Ishikawa (cell line): Measurements from ENCODE around the gene GPNMB.

ENCODE experiments used
- CREB1 ChIP-seq: IDR thresholded peaks from 2 replicates; pipeline ENCODE4 v1.6.1; 2012; ENCODE audit warnings: low read depth
- EGR1 ChIP-seq: IDR thresholded peaks from 2 replicates; pipeline ENCODE4 v1.6.1; 2012
- EP300 ChIP-seq: IDR thresholded peaks from 2 replicates; pipeline ENCODE4 v1.6.1; 2012; ENCODE audit warnings: borderline replicate concordance
- FOXM1 ChIP-seq: IDR thresholded peaks from 2 replicates; pipeline ENCODE4 v1.6.1; 2012; ENCODE audit warnings: low read depth, borderline replicate concordance
- NFIC ChIP-seq: IDR thresholded peaks from 2 replicates; pipeline ENCODE4 v1.6.1; 2012
- RAD21 ChIP-seq: IDR thresholded peaks from 2 replicates; pipeline ENCODE4 v1.6.1; 2012; ENCODE audit warnings: low read depth
- TAF1 ChIP-seq: IDR thresholded peaks from 2 replicates; pipeline ENCODE4 v1.6.1; 2012; ENCODE audit warnings: low read depth, mild to moderate bottlenecking
- TCF12 ChIP-seq: IDR thresholded peaks from 2 replicates; pipeline ENCODE4 v1.6.1; 2012; ENCODE audit warnings: low read depth
- TEAD4 ChIP-seq: IDR thresholded peaks from 2 replicates; pipeline ENCODE4 v1.6.1; 2012
- YY1 ChIP-seq: IDR thresholded peaks from 2 replicates; pipeline ENCODE4 v1.6.1; 2012; ENCODE audit warnings: low read depth
- ZBTB7A ChIP-seq: IDR thresholded peaks from 2 replicates; pipeline ENCODE4 v1.6.1; 2012; ENCODE audit warnings: low read depth
- TF ChIP-seq, protein P1 (sequence below): IDR thresholded peaks from 2 replicates; pipeline ENCODE4 v1.6.1; 2012
- TF ChIP-seq, protein P2 (sequence below): IDR thresholded peaks from 2 replicates; pipeline ENCODE4 v1.6.1; 2012; ENCODE audit warnings: low read depth, mild to moderate bottlenecking

DNA sequence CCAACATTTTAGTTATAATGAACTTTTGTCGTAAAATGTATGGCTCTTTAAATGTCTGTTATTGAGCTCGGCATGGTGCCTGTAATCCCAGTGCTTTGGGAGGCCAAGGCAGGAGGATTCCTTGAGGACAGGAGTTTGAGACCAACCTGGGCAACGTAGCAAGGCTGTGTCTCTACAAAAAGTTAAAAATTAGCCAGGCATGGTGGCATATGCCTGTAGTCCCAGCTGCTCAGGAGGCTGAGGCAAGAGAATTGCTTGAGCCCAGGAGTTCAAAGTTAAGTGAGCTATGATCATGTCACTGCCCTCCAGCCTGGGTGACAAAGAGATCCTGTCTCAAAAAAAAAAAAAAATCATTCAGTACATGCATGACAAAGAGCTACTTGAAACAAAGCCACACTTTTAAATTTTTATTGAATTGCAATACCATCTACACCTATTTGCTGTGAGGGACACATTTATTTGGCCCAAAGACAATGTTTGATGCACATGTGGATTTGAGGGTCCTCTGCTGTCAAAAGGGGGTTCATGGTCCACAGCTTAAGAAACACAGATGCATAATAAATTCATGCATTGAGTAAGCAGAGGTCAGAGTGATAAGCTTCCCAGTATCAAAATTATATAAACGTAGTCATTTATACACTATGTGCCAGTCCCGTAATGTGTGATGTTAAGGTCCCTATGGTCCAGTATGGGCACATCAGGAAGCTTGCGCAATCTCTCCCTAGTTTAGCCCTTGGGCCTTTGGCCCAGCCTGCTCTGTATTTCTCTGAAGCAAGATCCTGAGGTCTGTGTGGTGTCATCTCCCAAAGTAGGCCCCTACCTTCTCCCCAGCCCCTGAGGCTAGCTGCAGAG, 48.2 kb downstream of the GPNMB start:
- TF ChIP-seq TAF1 (no peak), EP300 (no peak), YY1 (no peak), ZBTB7A (no peak), CREB1 (no peak), RAD21 (no peak), NFIC (no peak), TEAD4 (no peak), FOXM1 (no peak), TCF12 (no peak), EGR1 (no peak)
- TF ChIP-seq, protein P1, sequence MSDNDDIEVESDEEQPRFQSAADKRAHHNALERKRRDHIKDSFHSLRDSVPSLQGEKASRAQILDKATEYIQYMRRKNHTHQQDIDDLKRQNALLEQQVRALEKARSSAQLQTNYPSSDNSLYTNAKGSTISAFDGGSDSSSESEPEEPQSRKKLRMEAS, result no peak
- TF ChIP-seq, protein P2, sequence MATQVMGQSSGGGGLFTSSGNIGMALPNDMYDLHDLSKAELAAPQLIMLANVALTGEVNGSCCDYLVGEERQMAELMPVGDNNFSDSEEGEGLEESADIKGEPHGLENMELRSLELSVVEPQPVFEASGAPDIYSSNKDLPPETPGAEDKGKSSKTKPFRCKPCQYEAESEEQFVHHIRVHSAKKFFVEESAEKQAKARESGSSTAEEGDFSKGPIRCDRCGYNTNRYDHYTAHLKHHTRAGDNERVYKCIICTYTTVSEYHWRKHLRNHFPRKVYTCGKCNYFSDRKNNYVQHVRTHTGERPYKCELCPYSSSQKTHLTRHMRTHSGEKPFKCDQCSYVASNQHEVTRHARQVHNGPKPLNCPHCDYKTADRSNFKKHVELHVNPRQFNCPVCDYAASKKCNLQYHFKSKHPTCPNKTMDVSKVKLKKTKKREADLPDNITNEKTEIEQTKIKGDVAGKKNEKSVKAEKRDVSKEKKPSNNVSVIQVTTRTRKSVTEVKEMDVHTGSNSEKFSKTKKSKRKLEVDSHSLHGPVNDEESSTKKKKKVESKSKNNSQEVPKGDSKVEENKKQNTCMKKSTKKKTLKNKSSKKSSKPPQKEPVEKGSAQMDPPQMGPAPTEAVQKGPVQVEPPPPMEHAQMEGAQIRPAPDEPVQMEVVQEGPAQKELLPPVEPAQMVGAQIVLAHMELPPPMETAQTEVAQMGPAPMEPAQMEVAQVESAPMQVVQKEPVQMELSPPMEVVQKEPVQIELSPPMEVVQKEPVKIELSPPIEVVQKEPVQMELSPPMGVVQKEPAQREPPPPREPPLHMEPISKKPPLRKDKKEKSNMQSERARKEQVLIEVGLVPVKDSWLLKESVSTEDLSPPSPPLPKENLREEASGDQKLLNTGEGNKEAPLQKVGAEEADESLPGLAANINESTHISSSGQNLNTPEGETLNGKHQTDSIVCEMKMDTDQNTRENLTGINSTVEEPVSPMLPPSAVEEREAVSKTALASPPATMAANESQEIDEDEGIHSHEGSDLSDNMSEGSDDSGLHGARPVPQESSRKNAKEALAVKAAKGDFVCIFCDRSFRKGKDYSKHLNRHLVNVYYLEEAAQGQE, result no peak
